H1 (cell line): ENCODE measurements around the gene COPG1. TPM values are rescaled to one million over a fixed set of nuclear protein-coding genes. Genes with fewer than 3 reads are reported as not detected.

ENCODE experiments used
- CTCF ChIA-PET: fragments of 300-600 bp; sonication (Branson Sonifier 250); formaldehyde crosslinking; loops from one replicate; lab custom pipeline; 2021; ENCODE audit not compliant: partially characterized antibody; lab: Charles Lee
- POLR2A ChIA-PET: fragments of 300-600 bp; sonication (Branson Sonifier 250); formaldehyde crosslinking; loops from one replicate; lab custom pipeline; 2021; ENCODE audit warnings: inconsistent platforms; ENCODE audit not compliant: partially characterized antibody; lab: Charles Lee
- DNase-seq, 2 experiments: peaks; one replicate each; pipeline versions ENCODE4 v3.0.0 to v3.0.0-alpha.2; 2010 to 2022; ENCODE audit warnings: low spot score in 2 of 2, low read depth in 1 of 2, mixed read lengths in 1 of 2
- FAIRE-seq: peaks from 2 replicates; lab custom pipeline; 2011; peaks lifted over from hg19 to GRCh38; lab: Jason Lieb, UNC
- H2AFZ ChIP-seq: 2 replicates; pipeline ENCODE4 v1.8.1; 2012; ENCODE audit warnings: low read length, inconsistent platforms
- H2AK5ac ChIP-seq: 2 replicates; pipeline ENCODE4 v1.6.1; 2013; ENCODE audit warnings: low read depth, low read length
- H2BK120ac ChIP-seq: replicated peaks from 2 replicates; pipeline ENCODE3; 2013; ENCODE audit warnings: low read depth, low read length, inconsistent platforms
- H2BK12ac ChIP-seq: 2 replicates; pipeline ENCODE4 v1.6.1; 2013; ENCODE audit warnings: low read depth, low read length
- H2BK15ac ChIP-seq: 2 replicates; pipeline ENCODE4 v1.6.1; 2013; ENCODE audit warnings: low read length
- H2BK20ac ChIP-seq: 2 replicates; pipeline ENCODE4 v1.6.1; 2013; ENCODE audit warnings: low read length
- H2BK5ac ChIP-seq: 2 replicates; pipeline ENCODE4 v1.6.1; 2013; ENCODE audit warnings: low read depth, low read length
- H3K14ac ChIP-seq: 2 replicates; pipeline ENCODE4 v1.6.1; 2013; ENCODE audit warnings: inconsistent platforms; ENCODE audit not compliant: insufficient read length
- H3K18ac ChIP-seq: 2 replicates; pipeline ENCODE4 v1.6.1; 2013; ENCODE audit warnings: low read length; ENCODE audit errors: extremely low read depth
- H3K23ac ChIP-seq: 2 replicates; pipeline ENCODE4 v1.6.1; 2013; ENCODE audit warnings: inconsistent platforms; ENCODE audit not compliant: insufficient read length
- H3K23me2 ChIP-seq: 2 replicates; pipeline ENCODE4 v1.6.1; 2013; ENCODE audit warnings: low read depth, low read length
- H3K27ac ChIP-seq: 2 replicates; pipeline ENCODE4 v1.6.1; 2011; ENCODE audit warnings: low read depth, low read length, inconsistent platforms
- H3K27me3 ChIP-seq, 4 experiments: replicated peaks in 1 of 4; 1 replicate in 1 of 4; 2 replicates in 3 of 4; pipeline versions ENCODE4 v1.6.1 to v1.8.1; 2011 to 2013; ENCODE audit warnings: low read length in 3 of 4, mild to moderate bottlenecking in 3 of 4, inconsistent platforms in 2 of 4, mixed read lengths in 2 of 4, moderate library complexity in 1 of 4; ENCODE audit not compliant: control insufficient read depth in 3 of 4, insufficient read depth in 3 of 4; ENCODE audit errors: extremely low read depth in 1 of 4
- H3K36me3 ChIP-seq, 4 experiments: 2 replicates each; pipeline versions ENCODE4 v1.6.1 to v1.8.1; 2011 to 2013; ENCODE audit warnings: mild to moderate bottlenecking in 4 of 4, low read length in 3 of 4, moderate library complexity in 2 of 4, control low read depth in 1 of 4, inconsistent platforms in 1 of 4; ENCODE audit not compliant: insufficient read depth in 4 of 4, control insufficient read depth in 2 of 4
- H3K4ac ChIP-seq: replicated peaks from 2 replicates; pipeline ENCODE3; 2013; ENCODE audit warnings: low read length, low read depth, mixed read lengths, inconsistent platforms; ENCODE audit not compliant: insufficient read length
- H3K4me1 ChIP-seq, 4 experiments: replicated peaks in 1 of 4; 1 replicate in 1 of 4; 2 replicates in 3 of 4; pipeline versions ENCODE4 v1.6.1 to v1.8.1; 2011 to 2013; ENCODE audit warnings: low read length in 3 of 4, inconsistent platforms in 2 of 4, mixed read lengths in 1 of 4; ENCODE audit not compliant: insufficient read depth in 4 of 4, control insufficient read depth in 3 of 4
- H3K4me2 ChIP-seq, 2 experiments: 2 replicates each; pipeline versions ENCODE4 v1.6.1 to v1.8.1; 2011 to 2013; ENCODE audit warnings: low read depth in 2 of 2, low read length in 2 of 2, control low read depth in 1 of 2, inconsistent platforms in 1 of 2, mild to moderate bottlenecking in 1 of 2; ENCODE audit not compliant: insufficient read depth in 1 of 2
- H3K4me3 ChIP-seq, 4 experiments: fragments of 200-600, 300-600 bp in 1 of 4; sonication (generic), shearing (Covaris generic), sonication (Bioruptor Twin) in 1 of 4; 2 replicates each; pipeline versions ENCODE4 v1.5.1 to v1.8.1; 2011 to 2016; ENCODE audit warnings: low read length in 4 of 4, low read depth in 3 of 4, control low read depth in 2 of 4, inconsistent platforms in 2 of 4, mild to moderate bottlenecking in 2 of 4, mixed read lengths in 1 of 4, moderate library complexity in 1 of 4; ENCODE audit not compliant: insufficient read depth in 2 of 4; ENCODE audit errors: extremely low read depth in 1 of 4
- H3K56ac ChIP-seq: replicated peaks from 2 replicates; pipeline ENCODE3; 2013; ENCODE audit warnings: low read depth, mild to moderate bottlenecking, mixed read lengths, low read length, inconsistent platforms; ENCODE audit not compliant: insufficient read length
- H3K79me1 ChIP-seq: 2 replicates; pipeline ENCODE4 v1.6.1; 2013; ENCODE audit warnings: low read depth, low read length, control low read depth
- H3K79me2 ChIP-seq, 2 experiments: 2 replicates each; pipeline versions ENCODE4 v1.6.1 to v1.8.1; 2012 to 2013; ENCODE audit warnings: low read length in 2 of 2, mild to moderate bottlenecking in 2 of 2, inconsistent platforms in 1 of 2; ENCODE audit not compliant: insufficient read depth in 2 of 2, control insufficient read depth in 1 of 2
- H3K9ac ChIP-seq, 4 experiments: replicated peaks in 1 of 4; 1 replicate in 1 of 4; 2 replicates in 3 of 4; pipeline versions ENCODE4 v1.6.1 to v1.8.1; 2011 to 2013; ENCODE audit warnings: low read depth in 3 of 4, low read length in 3 of 4, control low read depth in 2 of 4, mild to moderate bottlenecking in 2 of 4, moderate library complexity in 2 of 4, inconsistent platforms in 1 of 4; ENCODE audit errors: extremely low read depth in 1 of 4
- H3K9me3 ChIP-seq, 2 experiments: 2 replicates each; pipeline versions ENCODE4 v1.6.1 to v1.8.1; 2012 to 2013; ENCODE audit warnings: mild to moderate bottlenecking in 2 of 2, moderate library complexity in 2 of 2, control low read depth in 1 of 2, inconsistent platforms in 1 of 2, low read depth in 1 of 2, low read length in 1 of 2, mixed read lengths in 1 of 2; ENCODE audit not compliant: insufficient read depth in 2 of 2
- H4K20me1 ChIP-seq, 2 experiments: replicated peaks in 1 of 2; 2 replicates each; pipeline versions ENCODE3 to v1.8.1; 2011 to 2013; ENCODE audit warnings: inconsistent platforms in 2 of 2, low read length in 2 of 2, mild to moderate bottlenecking in 1 of 2; ENCODE audit not compliant: insufficient read depth in 2 of 2, control insufficient read depth in 1 of 2
- H4K5ac ChIP-seq: 2 replicates; pipeline ENCODE4 v1.6.1; 2013; ENCODE audit warnings: low read length, low read depth, mixed read lengths, inconsistent platforms; ENCODE audit not compliant: insufficient read length
- H4K8ac ChIP-seq: 2 replicates; pipeline ENCODE4 v1.8.0; 2013; ENCODE audit warnings: mild to moderate bottlenecking, moderate library complexity, low read length, inconsistent platforms; ENCODE audit not compliant: insufficient read depth; ENCODE audit errors: extremely low read depth
- H4K91ac ChIP-seq: replicated peaks from 2 replicates; pipeline ENCODE3; 2013; ENCODE audit warnings: low read length, mixed read lengths, inconsistent platforms; ENCODE audit not compliant: insufficient read length
- BACH1 ChIP-seq: IDR thresholded peaks from 2 replicates; pipeline ENCODE4 v1.6.1; 2012; ENCODE audit warnings: low read length, improper control_type of control experiment
- CTCF ChIP-seq, 3 experiments: IDR thresholded peaks; 1 replicate in 2 of 3; 2 replicates in 1 of 3; pipeline versions ENCODE4 v1.5.1 to v1.6.1; 2011; ENCODE audit warnings: low read length in 3 of 3, mild to moderate bottlenecking in 3 of 3, inconsistent platforms in 2 of 3, low read depth in 1 of 3, moderate library complexity in 1 of 3; ENCODE audit not compliant: insufficient read depth in 1 of 3; ENCODE audit errors: control extremely low read depth in 1 of 3
- POU5F1 ChIP-seq: IDR thresholded peaks from 2 replicates; pipeline ENCODE4 v1.6.1; 2011; ENCODE audit warnings: low read depth, mild to moderate bottlenecking, low read length, moderate library complexity
- TBP ChIP-seq: IDR thresholded peaks from 2 replicates; pipeline ENCODE4 v1.6.1; 2011; ENCODE audit warnings: low read depth, low read length, improper control_type of control experiment
- WGBS, 2 experiments: shearing (Covaris generic) in 1 of 2; methylation state at CpG; one replicate each; pipeline versions ENCODE4 v1.1.6 to v1.1.7; 2013 to 2015; ENCODE audit warnings: low lambda C conversion rate in 2 of 2, mixed read lengths in 2 of 2, inconsistent platforms in 1 of 2, low coverage in 1 of 2, missing lambda C conversion rate in 1 of 2; ENCODE audit not compliant: insufficient replicate concordance in 2 of 2, insufficient coverage in 1 of 2, insufficient read length in 1 of 2; ENCODE audit errors: extremely low coverage in 1 of 2, missing lambda C conversion rate in 1 of 2; 5-methylcytosine and 5-hydroxymethylcytosine counted together
- polyA plus RNA-seq, 7 experiments: library from polyadenylated mRNA; depleted of rRNA in 3 of 7; stranded (reverse) in 5 of 7; unstranded in 2 of 7; fragments of >200 nt in 5 of 7; fragments of 200-250 nt in 2 of 7; gene quantifications; 1 replicate in 5 of 7; 2 replicates in 1 of 7; 4 replicates in 1 of 7; pipeline versions ENCODE4 v1.2.1 to v1.2.3, GENCODE V29; 2011 to 2013; ENCODE audit warnings: missing spikeins in 2 of 7, mixed read lengths in 2 of 7
- total RNA-seq: library from RNA; stranded (reverse); fragmentation: NEBNext Ultra II Directional; extraction: Animal tissue kit (Norgen Biotek cat#: 25700); gene quantifications from 2 replicates; pipeline ENCODE4 v1.2.1, GENCODE V29; 2021

COPG1 gene
- total and polyA plus RNA-seq, 2 of the 8 experiments (the other 6 are each of a cell fraction or from before 2014, with no cell fraction given): 52.7 to 106 TPM

DNA sequence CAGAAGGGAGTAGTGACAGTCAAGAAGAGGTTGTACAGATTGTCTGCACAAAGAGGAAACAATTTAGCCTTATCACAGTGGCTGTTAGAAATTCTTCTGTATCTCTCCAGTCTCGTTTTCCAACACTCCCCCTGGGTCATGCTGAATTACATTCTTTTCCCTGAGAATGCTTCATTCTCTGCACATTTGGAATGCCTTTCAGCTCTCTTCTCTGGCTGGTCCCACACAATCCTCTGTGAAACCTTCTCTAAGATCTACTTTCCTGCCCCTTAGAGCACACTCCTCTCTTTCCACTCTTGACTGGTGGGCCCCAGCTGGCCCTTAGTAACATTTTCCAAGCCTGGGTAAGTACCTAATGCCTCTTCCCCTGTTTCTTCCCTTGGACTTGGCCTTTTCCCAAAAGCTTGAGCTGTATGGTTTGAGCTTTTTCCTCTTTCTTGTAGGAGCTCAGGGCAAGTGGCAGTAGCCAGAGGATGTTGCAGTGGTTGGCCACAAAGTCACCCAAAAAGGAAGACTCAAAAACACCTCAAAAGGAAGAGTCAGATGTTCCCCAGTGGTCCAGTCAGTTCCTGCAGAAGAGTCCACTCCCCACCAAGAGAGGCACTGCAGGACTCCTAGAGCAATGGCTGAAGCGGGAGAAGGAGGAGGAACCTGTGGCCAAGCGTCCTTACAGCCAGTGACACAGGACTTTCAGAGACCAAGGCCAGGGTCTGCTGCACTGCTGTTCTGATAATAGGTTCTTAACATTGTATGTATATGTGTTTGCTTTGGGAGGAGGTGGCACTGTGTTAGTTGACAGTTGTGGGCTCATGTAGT is 54.9 kb downstream of the COPG1 start:
- H2AFZ ChIP-seq: no peak overlapping the region
- no peak overlapping the region for H3K56ac ChIP-seq
- H4K8ac ChIP-seq: no peak overlapping the region
- H2BK120ac ChIP-seq: peak overlapping the region; percentile 40
- H4K5ac ChIP-seq: peak overlapping the region; percentile 35
- H2BK20ac ChIP-seq: no peak overlapping the region; the same call in 1 of the 2 replicates
- no peak for FAIRE-seq
- peak overlapping the region; percentile 82 for H2BK12ac ChIP-seq
- H3K9me3 ChIP-seq: no peaks in the 10 kb centered on the region
- H3K4me1 ChIP-seq: peaks cover 3 to 8% (median 5%) of the 10 kb centered on the region in 4 experiments
- no peaks in the 10 kb centered on the region for H3K79me1 ChIP-seq
- no peaks in the 10 kb centered on the region for H3K27me3 ChIP-seq
- H3K4ac ChIP-seq: peak overlapping the region; percentile 75
- H4K20me1 ChIP-seq: no peaks in the 10 kb centered on the region
- no peak overlapping the region; a peak in 1 of 7 replicates for H3K9ac ChIP-seq
- no peak for DNase-seq
- H3K36me3 ChIP-seq: peaks cover 2 to 21% (median 6%) of the 10 kb centered on the region in 4 experiments; a peak in 5 of 8 replicates
- WGBS, 2 experiments: 93% methylated on average over 3 of the region's 3 CpGs; no CpG with 5 or more reads in 1 of the 2 experiments
- no peak overlapping the region for H2BK15ac ChIP-seq
- POLR2A ChIA-PET: interaction anchor here (0.8 to 4.9 kb wide), 7 partner anchors 7 to 125 kb away, joined by 3 to 104 read pairs (median 3); partner anchors contain the start of genes COPG1 and HMCES
- H2AK5ac ChIP-seq: peak overlapping the region; percentile 5
- H4K91ac ChIP-seq: peak overlapping the region; percentile 40
- no peaks in the 10 kb centered on the region for H3K79me2 ChIP-seq
- H3K4me2 ChIP-seq: no peak overlapping the region; a peak in 2 of 4 replicates
- no peaks in the 10 kb centered on the region; the same call in 1 of the 2 replicates for H3K23me2 ChIP-seq
- no peak overlapping the region for H3K23ac ChIP-seq
- no peak overlapping the region for H3K18ac ChIP-seq
- CTCF ChIA-PET: interaction anchor here (1.0 to 6.4 kb wide), 4 partner anchors 12 to 251 kb away, joined by 3 to 28 read pairs (median 3); a partner anchor contains a TSS
- H3K27ac ChIP-seq: peak overlapping the region; percentile 65; the same call in 1 of the 2 replicates
- no peak overlapping the region; a peak in 1 of 8 replicates for H3K4me3 ChIP-seq
- peak overlapping the region; percentile 11; the same call in 1 of the 2 replicates for H2BK5ac ChIP-seq
- H3K14ac ChIP-seq: no peak overlapping the region
- TF ChIP-seq CTCF (IDR thresholded peaks at IDR 0.05; ENCODE audit: control extremely low read depth in 1 of 3, insufficient read depth in 1 of 3, low read depth in 1 of 3, low read length in 3 of 3): no peak
- no peak for TF ChIP-seq POU5F1
- no peak for TF ChIP-seq BACH1
- TF ChIP-seq TBP: no peak
